ENCODE results near the gene MAGI3.
A peak's percentile ranks its signal among the peaks of the same experiment; 100 is the strongest.
"Not testable (repeated sequence)": the region's sequence is repeated elsewhere in the genome, so short reads cannot be mapped to it uniquely, and the experiment has no call there.

Gene MAGI3

GRCh38 chr1:113409363-113409762 is 19.0 kb downstream of the MAGI3 start:
- TF ChIP-seq BCL11A (tag by site-specific recombination; IDR thresholded peaks at IDR 0.05; ENCODE audit: low read depth) (no peak), PRDM1 (tag by site-specific recombination; IDR thresholded peaks at IDR 0.05) (peak; percentile 59)

GRCh38 chr1:113412020-113412419 is 21.7 kb downstream of the MAGI3 start:
- H3K9me3 ChIP-seq (ENCODE audit: control insufficient read depth, insufficient read depth, low read depth, low read length); H3K36me3 ChIP-seq (ENCODE audit: control insufficient read depth in 2 of 2, insufficient read depth in 1 of 2, low read length in 2 of 2); H3K4me1 ChIP-seq (ENCODE audit: control insufficient read depth, insufficient read depth, low read length); H3K4me3 ChIP-seq (ENCODE audit: low read depth, low read length); POLR2A ChIA-PET; H3K27ac ChIP-seq (ENCODE audit: extremely low read depth, low read depth, low read length); CTCF ChIA-PET: not testable (repeated sequence)
- TF ChIP-seq ZNF280D (tag by site-specific recombination; IDR thresholded peaks at IDR 0.05): peak; percentile 66; the same call in 1 of the 2 replicates
- TF ChIP-seq ZNF580 (tag by site-specific recombination; IDR thresholded peaks at IDR 0.05): peak; percentile 70; the same call in 1 of the 2 replicates
- TF ChIP-seq ZNF146 (tag by site-specific recombination; IDR thresholded peaks at IDR 0.05): peak; percentile 97

More at GRCh38 chr1:113409363-113409762, 19.0 kb downstream of the MAGI3 start:
- H3K4me3 ChIP-seq (ENCODE audit: low read depth, low read length): no peak overlapping the region
- H3K9me3 ChIP-seq (ENCODE audit: control insufficient read depth, insufficient read depth, low read depth, low read length): no peaks in the 10 kb centered on the region
- H3K36me3 ChIP-seq (ENCODE audit: control insufficient read depth in 2 of 2, insufficient read depth in 1 of 2, low read length in 2 of 2): no peaks in the 10 kb centered on the region
- H3K4me1 ChIP-seq (ENCODE audit: control insufficient read depth, insufficient read depth, low read length): peaks cover 5% of the 10 kb centered on the region; the same call in 1 of the 2 replicates
- CTCF ChIA-PET: no interaction called here
- H3K27ac ChIP-seq (ENCODE audit: extremely low read depth, low read depth, low read length): no peak overlapping the region
- POLR2A ChIA-PET: no interaction called here

- H3K27ac ChIP-seq (ENCODE audit: extremely low read depth, low read depth, low read length): no peak overlapping the region
- no peak overlapping the region for H3K4me3 ChIP-seq (ENCODE audit: low read depth, low read length)
- no peaks in the 10 kb centered on the region for H3K36me3 ChIP-seq (ENCODE audit: control insufficient read depth in 2 of 2, insufficient read depth in 1 of 2, low read length in 2 of 2)
- ChIA-PET POLR2A (no interaction called here), CTCF (interaction anchor here (0.9 kb wide), 1 partner anchor 17 kb away, joined by 3 read pairs; no protein-coding TSS in a partner anchor)
- no peaks in the 10 kb centered on the region for H3K9me3 ChIP-seq (ENCODE audit: control insufficient read depth, insufficient read depth, low read depth, low read length)
- 0 out of 2 replicates have a peak, but pooled peaks cover 3% of the 10 kb centered on the region for H3K4me1 ChIP-seq (ENCODE audit: control insufficient read depth, insufficient read depth, low read length)
- TF ChIP-seq KLF8 (tag by site-specific recombination; IDR thresholded peaks at IDR 0.05) (no peak), MZF1 (tag by site-specific recombination; IDR thresholded peaks at IDR 0.05; ENCODE audit: borderline replicate concordance) (0 out of 2 replicates have a peak, but pooled peaks have one; percentile 80), SALL2 (tag by site-specific recombination; IDR thresholded peaks at IDR 0.05; ENCODE audit: borderline replicate concordance) (no peak), ZNF366 (tag by site-specific recombination; conservative IDR thresholded peaks at IDR 0.05) (0 out of 2 replicates have a peak, but pooled peaks have one; percentile 34), ZNF18 (tag by site-specific recombination; IDR thresholded peaks at IDR 0.05) (no peak), ZNF664 (tag by site-specific recombination; IDR thresholded peaks at IDR 0.05) (peak; percentile 26; the same call in 1 of the 2 replicates), ZNF146 (tag by site-specific recombination; IDR thresholded peaks at IDR 0.05) (no peak), KLF1 (tag by site-specific recombination; IDR thresholded peaks at IDR 0.05) (no peak), ZNF175 (tag by site-specific recombination; IDR thresholded peaks at IDR 0.05) (no peak), PRDM1 (tag by site-specific recombination; IDR thresholded peaks at IDR 0.05) (peak; percentile 65), ZBTB17 (tag by site-specific recombination; IDR thresholded peaks at IDR 0.05) (0 out of 2 replicates have a peak, but pooled peaks have one; percentile 26)
Measured at GRCh38 chr1:113415310-113416070, 25.2 kb downstream of the MAGI3 start.

GRCh38 chr1:113416071-113416470 is 25.8 kb downstream of the MAGI3 start:
- H3K36me3 ChIP-seq (ENCODE audit: control insufficient read depth in 2 of 2, insufficient read depth in 1 of 2, low read length in 2 of 2); H3K9me3 ChIP-seq (ENCODE audit: control insufficient read depth, insufficient read depth, low read depth, low read length); H3K4me1 ChIP-seq (ENCODE audit: control insufficient read depth, insufficient read depth, low read length); H3K4me3 ChIP-seq (ENCODE audit: low read depth, low read length); H3K27ac ChIP-seq (ENCODE audit: extremely low read depth, low read depth, low read length); POLR2A ChIA-PET: not testable (repeated sequence)
- CTCF ChIA-PET: interaction anchor here (0.9 kb wide), 1 partner anchor 17 kb away, joined by 3 read pairs; no protein-coding TSS in a partner anchor
